NCI-H524 (cell line): ENCODE results near the gene USP54.

Experiments
- DNase-seq, 2 experiments: peaks; one replicate each; lab custom pipeline; 2025; lab: John Stamatoyannopoulos, UW

Gene USP54

DNA sequence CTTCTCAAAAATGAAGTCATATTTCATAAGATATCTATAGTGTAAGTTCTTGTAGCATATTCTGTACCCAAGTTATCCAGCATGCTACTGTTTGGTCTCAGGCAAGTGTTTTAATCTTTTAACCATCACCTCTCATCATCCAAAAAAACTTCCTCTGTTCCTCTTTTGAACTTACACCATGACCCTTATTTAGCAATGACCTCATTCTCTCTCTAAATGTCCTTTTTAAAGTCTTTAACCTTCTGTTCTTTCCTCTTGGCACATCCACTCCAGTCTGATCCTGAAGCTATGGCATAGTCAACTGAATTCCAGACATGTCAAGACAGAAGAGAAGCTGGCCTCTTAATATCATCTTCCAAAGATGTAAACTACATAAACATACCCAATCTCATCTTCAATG is 121.6 kb downstream of the USP54 start:
- DNase-seq = no peak

DNA sequence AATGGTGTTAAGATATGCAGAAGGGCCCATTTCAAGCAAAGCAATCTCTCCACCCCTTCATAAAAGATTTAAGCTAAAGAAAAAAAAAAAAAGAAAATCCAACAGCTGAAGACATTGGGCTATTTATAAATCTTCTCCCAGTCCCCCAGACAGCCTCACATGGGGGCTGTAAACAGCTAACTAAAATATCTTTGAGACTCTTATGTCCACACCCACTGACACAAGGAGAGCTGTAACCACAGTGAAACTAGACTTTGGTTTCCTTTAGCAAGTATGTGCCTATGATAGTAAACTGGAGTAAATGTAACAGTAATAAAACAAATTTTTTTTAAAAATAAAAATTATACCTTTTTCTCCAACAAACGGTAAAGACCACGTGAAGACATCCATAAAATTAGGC is 123.9 kb downstream of the USP54 start:
- DNase-seq = no peak

DNA sequence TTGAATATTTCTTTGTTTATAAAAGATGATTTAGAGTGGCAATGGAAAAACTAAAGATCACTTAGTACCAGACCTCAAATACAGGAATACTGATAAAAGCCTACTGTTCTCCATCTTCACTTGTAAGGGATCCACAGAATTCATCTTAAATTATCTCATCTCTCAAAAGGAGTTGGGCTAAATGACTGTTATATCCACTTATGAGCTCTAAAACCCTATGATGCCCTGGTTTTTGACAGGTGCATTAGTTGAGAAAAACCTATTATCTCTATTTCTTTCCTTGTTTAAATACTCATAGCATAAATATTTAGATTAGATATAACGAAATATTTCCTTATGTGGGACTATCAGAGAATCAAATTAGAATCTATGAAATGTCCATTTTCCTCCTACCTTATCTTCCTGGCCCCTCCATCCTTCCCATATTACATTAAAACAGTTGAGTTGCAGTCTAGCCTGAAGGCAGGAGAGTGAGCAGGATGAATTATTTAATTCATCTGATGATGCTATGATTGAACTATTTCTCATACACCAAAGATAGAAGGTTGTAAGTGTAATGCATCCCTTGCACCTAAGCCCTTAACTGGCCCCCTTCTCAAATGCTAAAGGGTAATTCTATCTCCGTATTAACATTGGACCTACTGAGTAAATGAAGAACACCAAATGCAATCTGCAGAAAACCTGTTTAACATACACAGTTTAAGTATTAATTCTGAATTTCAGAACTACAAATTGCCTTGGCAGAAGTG is 125.0 kb downstream of the USP54 start:
- DNase-seq = no peak

DNA sequence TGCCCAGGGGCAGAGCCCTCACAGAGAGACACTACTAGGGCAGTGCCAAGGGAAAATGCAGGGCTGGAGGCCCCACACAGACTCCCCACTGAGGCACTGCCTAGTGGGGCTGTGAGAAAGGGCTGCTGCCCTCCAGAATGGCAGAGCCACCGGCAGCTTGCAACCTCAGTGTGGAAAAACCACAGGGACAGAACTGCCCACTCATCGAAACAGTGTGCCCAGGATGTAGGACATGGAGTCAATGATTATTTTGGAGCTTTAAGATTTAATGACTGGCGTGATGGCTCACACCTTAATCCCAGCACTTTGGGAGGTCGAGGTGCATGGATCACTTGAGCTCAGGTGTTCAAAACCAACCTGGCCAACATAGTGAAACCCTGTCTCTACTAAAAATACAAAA is 130.2 kb downstream of the USP54 start:
- DNase-seq = no peak

DNA sequence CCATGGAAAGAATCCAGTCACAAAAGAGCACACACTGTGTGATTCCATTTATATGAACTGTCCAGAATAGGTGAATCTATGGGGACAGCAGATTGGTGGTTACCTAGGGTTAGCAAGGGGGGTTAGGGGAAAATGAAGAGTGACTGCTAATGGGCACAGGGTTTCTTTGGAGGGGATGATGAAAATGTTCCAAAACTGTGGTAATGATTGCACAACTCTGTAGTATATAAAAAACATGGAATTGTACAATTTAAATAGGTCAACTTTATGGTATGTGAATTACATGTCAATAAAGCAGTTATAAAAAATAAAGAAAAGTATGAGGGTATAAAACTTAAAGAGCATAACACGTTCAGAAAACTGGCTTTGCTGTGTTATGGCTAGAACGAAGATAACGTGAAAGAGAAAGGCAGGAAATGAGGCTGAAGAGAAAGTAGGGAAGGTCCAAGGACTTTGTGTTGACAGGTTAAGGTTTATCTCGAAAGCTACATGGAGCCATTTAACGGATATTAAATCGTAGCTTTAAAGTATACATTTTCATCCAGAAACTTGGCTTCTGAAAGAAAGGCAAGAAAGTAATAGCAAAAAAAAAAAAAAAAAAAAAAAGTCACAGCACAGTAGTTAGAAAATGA is 131.3 kb downstream of the USP54 start:
- no peak for DNase-seq

DNA sequence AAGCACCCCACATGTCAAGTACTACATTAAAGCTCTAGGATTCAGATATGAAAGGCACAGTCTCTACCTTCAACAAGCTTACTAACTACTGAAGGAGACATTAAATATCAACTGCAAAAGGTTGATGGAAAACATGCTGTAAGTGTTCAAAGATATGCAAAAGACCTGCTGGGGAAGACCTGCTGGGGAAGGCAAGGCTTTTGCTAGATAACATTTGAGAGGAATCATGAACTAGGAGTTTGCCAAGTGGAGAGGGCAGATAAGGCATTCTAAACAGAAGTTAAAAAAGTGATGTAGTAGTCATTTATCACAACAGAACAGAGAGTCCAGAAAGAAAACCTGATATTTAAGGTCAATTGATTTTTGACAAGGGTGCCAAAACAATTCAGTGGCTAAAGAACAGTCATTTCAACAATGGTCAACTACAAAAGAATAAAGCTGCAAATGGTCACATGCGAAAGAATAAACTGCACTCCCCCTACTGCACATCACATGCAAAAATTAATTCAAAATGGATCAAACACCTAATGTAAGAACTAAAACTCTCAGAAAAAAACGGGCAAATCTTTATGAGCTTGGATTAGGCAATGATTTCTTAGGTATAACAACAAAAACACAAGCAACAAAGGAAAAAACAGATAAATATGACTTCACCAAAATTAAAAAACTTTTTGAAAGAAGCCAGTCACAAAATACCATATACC is 134.8 kb downstream of the USP54 start:
- no peak for DNase-seq

DNA sequence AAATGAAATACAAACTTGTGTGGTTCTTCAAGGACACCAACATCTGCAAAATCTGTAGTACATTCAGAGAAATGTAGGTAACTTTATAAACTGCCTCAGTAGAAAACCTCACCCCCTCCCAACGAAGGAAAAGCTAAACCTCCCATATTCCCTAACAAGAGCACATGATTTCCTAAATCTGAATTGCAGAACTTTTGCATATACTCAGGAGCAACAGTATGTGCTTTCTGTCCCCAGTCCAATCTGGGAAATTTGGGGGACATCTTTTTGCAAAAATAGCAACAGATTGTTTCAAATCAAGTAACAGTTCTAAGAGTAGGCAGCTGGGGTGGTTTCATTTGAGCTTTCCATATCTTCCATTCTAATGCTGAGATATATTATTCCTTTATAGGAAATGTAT is 142.0 kb downstream of the USP54 start:
- DNase-seq = no peak

DNA sequence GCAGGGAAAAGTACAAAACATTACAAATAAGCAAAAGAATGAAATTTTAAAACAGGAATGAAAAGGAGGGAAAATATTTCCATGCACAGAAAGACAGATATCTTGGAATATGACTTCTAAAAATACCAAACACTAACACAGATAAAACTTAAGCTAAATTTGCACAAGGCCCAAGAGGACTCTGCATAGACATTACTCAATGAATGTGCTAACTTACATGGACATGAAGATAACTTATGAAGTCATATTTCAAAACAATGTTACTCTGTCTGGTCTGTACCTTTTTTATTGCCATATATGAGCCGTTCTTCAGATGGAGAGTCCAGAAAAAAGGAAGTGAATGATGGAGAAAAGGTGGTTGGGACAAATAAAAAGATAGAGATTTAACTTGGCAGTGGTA is 142.8 kb downstream of the USP54 start:
- DNase-seq = no peak
